ENCODE results near the gene ASS1. TPM values are rescaled to one million over a fixed set of nuclear protein-coding genes. Genes with fewer than 3 reads are reported as not detected.
A peak's percentile ranks its signal among the peaks of the same experiment; 100 is the strongest.

The ASS1 gene
- total RNA-seq, 4 donors from 2014 or later: 123 to 235 (median 166) TPM

DNA sequence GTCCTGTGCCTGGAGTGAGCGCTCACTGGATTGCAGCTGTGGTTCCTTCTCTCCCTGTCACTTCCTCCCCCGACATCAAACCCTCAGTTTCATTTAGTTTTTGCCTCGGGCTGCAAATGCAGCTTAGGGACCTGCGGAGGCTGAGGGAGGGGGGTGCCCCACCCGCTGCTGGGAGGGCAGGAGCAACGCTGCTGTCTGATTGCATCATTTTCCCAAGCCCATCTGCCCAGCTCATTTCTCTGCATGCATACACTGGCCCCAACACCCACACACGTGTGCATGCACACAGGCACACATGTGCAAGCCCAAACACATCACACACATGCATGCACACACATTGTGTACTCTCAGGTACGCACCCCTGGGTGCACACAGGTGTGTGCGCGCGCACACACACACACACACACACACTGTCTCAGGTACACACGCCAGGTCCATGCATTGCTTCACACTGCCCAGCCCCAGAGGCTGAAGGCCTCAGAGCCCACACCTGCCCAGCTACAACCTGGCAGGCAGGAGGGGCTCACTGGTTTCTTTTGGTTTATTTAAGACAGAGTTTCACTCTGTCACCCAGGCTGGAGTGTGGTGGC is 3.4 kb downstream of the ASS1 start:
- WGBS, 2 donors: 74 to 76% methylated on average over 7 to 12 of the region's 12 CpGs
- DNase-seq: no peak
- TF ChIP-seq POLR2A (IDR thresholded peaks at IDR 0.05) (no peak), CTCF (IDR thresholded peaks at IDR 0.05) (no peak)

DNA sequence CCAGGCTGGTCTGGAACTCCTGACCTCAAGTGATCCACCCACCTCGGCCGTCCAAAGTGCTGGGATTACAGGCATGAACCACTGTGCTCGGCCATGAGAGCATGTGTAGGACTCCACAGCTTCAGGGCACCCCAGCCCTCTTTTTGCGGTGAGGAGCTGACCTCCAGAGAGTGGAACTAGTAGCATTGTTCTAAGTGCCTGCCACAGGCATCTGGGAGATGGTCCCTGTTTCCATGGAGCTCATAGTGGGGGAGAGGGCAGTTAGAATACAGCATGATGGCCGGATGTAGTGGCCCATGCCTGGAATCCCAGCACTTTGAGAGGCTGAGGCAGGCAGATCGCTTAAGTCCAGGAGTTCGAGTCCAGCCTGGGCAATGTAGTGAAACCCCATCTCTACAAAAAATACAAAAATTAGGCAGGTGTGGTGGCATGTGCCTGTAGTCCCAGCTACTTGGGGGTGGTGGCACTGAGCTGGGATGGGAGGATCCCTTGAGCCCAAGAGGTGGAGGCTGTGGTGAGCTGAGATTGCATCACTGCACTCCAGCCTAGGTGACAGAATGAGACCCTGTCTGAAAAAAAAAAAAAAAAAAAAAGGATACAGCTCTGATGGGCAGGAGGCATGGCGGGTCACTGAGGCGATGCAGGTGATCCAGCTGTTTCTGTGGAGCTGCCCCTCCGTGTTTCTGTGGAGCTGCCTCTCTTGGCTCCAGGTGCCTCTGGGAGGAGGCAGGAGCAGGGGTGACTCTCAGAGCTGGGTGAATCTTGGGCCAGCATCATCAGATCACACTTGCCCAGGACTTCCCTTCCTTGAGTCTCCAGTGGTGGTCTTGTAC is 4.2 kb downstream of the ASS1 start:
- H3K4me1 ChIP-seq: peaks cover 61 to 83% of the 10 kb centered on the region in 2 donors

More for the DNA sequence above, 3.4 kb downstream of the ASS1 start:
- Histone ChIP-seq H3K9me3 (no peaks in the 10 kb centered on the region), H3K4me1 (peaks cover 53 to 75% of the 10 kb centered on the region in 2 donors), H3K36me3 (no peaks in the 10 kb centered on the region), H3K27me3 (no peaks in the 10 kb centered on the region), H3K4me3 (replicated peaks in 1 of 3) (no peak overlapping the region), H3K27ac (peak overlapping the region in 2 of 3 donors; percentile 90 to 93)
- intact Hi-C loops (cut with DNase I): no loop called here

DNA sequence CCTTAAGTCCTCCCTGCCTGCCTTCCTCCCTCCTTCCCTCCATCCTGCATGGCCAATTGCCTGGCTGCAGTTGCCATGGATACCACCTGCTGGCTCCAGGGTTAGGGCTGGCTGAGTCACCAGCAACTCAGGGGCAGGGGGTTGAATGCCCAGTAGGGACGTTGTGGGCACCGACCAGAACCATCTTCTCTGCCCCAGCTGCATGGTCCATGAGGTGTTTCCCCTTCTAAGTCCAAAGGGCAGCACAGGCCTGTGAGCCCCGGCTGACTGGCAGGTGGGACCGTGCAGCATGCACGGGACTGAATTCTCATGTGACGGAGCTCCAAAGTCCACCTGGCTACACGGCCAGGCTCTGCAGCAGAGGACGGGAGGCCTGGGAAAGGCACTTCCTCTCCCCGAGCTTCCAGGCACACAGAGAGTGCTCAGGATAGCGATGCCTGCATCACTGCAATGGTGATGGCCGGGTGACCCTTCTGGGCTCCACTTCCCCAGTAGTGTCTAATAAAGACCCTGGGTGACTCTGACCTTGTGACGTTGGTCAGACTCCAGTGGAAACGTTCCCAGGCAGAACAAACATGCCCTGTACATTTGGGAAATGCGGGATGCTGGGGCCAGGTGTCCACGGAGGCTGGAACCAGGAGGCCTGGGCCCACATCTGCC is 5.7 kb downstream of the ASS1 start:
- 65 to 85% methylated on average over 10 to 15 of the region's 15 CpGs for WGBS, 2 donors
- Histone ChIP-seq H3K27me3 (no peaks in the 10 kb centered on the region), H3K9me3 (no peaks in the 10 kb centered on the region), H3K4me3 (replicated peaks in 1 of 3) (no peak overlapping the region), H3K4me1 (peaks cover 61 to 78% of the 10 kb centered on the region in 2 donors), H3K36me3 (no peaks in the 10 kb centered on the region), H3K27ac (peak overlapping the region; percentile 34 to 87 (median 86))
- no peak for DNase-seq
- intact Hi-C loops (cut with DNase I): no loop called here
- no peak for TF ChIP-seq POLR2A (IDR thresholded peaks at IDR 0.05)
- no peak for TF ChIP-seq CTCF (IDR thresholded peaks at IDR 0.05)

More for the DNA sequence above, 4.2 kb downstream of the ASS1 start:
- Histone ChIP-seq H3K27me3 (no peaks in the 10 kb centered on the region), H3K4me3 (replicated peaks in 1 of 3) (no peak overlapping the region), H3K27ac (no peak overlapping the region), H3K9me3 (no peaks in the 10 kb centered on the region), H3K36me3 (no peaks in the 10 kb centered on the region)
- intact Hi-C loops (cut with DNase I): no loop called here
- no peak for DNase-seq
- WGBS, 2 donors: 90 to 97% methylated on average over 9 of the region's 10 CpGs
- TF ChIP-seq POLR2A (IDR thresholded peaks at IDR 0.05) (no peak), CTCF (IDR thresholded peaks at IDR 0.05) (no peak)

GRCh38 chr9:130451004-130451390 is 6.2 kb downstream of the ASS1 start:
- TF ChIP-seq CTCF (IDR thresholded peaks at IDR 0.05) (no peak), POLR2A (IDR thresholded peaks at IDR 0.05) (no peak)
- WGBS, 2 donors: 74 to 75% methylated on average over 9 to 13 of the region's 14 CpGs
- Histone ChIP-seq H3K9me3 (no peaks in the 10 kb centered on the region), H3K27me3 (no peaks in the 10 kb centered on the region), H3K4me1 (peaks cover 56 to 73% of the 10 kb centered on the region in 2 donors), H3K36me3 (no peaks in the 10 kb centered on the region), H3K27ac (peak overlapping the region; percentile 64 to 87 (median 86)), H3K4me3 (replicated peaks in 1 of 3) (no peak overlapping the region)
- no peak for DNase-seq
- intact Hi-C loops (cut with DNase I): no loop called here

Data from thyroid gland (tissue), 4 donors.